Fibroblast of skin of right biceps (primary cell): ENCODE results near the gene SLC7A4.
A peak's percentile ranks its signal among the peaks of the same experiment; 100 is the strongest.
"Not testable (repeated sequence)": the region's sequence is repeated elsewhere in the genome, so short reads cannot be mapped to it uniquely, and the experiment has no call there.

Source experiments
- DNase-seq: peaks from one replicate; pipeline ENCODE4 v3.0.0-alpha.2; 2013

The SLC7A4 gene, protein sequence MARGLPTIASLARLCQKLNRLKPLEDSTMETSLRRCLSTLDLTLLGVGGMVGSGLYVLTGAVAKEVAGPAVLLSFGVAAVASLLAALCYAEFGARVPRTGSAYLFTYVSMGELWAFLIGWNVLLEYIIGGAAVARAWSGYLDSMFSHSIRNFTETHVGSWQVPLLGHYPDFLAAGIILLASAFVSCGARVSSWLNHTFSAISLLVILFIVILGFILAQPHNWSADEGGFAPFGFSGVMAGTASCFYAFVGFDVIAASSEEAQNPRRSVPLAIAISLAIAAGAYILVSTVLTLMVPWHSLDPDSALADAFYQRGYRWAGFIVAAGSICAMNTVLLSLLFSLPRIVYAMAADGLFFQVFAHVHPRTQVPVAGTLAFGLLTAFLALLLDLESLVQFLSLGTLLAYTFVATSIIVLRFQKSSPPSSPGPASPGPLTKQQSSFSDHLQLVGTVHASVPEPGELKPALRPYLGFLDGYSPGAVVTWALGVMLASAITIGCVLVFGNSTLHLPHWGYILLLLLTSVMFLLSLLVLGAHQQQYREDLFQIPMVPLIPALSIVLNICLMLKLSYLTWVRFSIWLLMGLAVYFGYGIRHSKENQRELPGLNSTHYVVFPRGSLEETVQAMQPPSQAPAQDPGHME

GRCh38 chr22:21032037-21032867 is at the start of gene SLC7A4:
Gene SLC7A4, minus strand, starts transcription at chr22:21032561. Its CDS starts 749 bp downstream, at chr22:21031812.
- no peak for DNase-seq

DNA sequence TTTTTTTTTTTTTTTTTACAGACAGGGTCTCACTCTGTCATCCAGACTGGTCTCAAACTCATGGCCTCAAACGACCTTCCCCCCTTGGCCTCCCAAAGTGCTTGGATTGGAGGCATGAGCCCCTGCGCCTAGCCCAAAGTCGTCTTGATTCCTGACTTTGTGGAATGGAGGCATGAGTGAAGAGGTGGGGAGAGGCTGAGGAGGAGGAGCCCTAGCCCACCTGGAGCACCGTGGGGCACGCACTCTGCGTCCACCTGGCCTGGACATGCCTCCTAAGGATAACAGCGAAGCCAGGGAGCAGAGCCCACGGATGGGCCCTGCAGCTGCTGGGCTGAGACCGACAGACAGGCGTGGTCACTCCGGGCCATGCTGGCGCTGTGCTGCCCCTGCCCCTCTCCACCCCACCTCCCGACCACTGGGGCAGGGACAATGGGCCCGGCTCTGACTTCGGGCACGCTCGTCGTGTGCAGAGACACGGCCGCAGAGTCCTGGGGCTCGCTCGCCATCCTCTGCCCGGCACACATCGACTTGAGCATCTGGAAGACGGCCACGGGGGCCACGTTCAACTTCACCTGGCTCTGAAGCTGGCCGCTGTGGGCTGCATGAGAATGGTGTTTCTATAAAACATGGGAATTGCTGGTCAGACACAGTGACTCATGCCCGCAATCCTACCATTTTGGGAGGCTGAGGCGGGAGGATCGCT is 48.2 kb upstream of the SLC7A4 start:
- no peak for DNase-seq

GRCh38 chr22:21079493-21079892 is 47.1 kb upstream of the SLC7A4 start:
- DNase-seq, result no peak

GRCh38 chr22:21078916-21079315 is 46.6 kb upstream of the SLC7A4 start:
- no peak for DNase-seq

DNA sequence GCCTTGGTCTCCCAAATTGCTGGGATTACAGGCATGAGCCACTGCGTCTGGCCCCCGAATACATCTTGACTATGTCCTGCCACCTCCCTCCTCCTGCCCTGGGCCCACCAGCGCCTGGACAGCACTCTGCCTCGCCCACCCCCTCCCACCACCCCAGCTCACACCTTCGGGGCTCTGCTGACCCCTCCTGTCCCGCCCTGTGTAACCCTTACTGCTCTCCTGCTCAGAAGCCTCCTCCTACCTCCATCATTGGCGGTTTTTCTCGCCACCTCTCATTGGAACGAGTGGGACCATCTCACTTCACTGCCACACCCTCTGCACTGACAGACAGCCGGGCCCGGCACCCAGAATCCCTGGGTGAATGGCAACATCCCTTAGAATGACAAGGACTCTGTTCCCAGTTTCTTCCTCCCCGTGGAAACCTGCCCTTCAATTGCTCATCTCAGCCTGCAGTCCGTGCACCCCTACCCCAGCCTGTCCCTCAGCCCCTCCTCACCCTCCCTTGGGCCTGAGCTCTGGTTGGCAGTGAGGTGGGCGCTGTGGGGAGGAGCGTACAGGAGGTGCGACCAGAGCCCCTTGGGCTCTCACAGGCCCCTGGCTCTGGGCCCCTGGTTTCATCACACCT is 45.6 kb upstream of the SLC7A4 start:
- no peak for DNase-seq

DNA sequence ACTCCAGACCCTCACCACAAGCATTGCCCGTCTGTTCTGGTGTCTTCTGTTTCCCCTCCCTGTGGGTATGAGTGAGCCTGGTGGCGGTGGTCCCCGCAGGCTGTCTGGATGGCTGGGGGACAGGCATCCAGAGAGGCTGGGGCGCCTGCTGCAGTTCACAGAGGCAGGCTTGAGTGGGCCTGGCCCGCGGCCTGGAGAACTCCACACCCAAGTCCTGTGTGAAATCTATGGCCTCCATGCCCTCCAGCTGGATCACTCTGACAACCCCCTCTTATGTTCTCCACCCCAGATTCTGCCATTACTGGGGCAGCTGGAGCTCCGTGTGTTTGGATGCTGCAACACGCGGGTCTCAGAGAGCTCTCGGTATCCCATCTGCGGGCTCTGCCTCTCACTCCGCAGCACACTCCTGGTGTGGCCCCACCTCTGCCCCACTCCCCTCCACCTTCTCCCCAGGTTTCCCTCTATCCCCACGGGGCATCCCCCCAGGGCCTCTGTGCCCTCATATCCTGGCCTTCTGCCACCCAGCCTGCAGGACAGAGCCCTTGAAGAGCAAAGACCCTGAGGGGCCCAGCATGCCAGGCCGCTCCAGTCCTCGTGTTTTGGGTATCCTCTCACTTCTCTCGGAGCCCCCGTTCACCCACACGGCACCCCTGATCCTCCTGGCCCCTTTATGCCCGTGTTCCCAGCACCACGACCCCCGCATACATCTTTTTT is 44.7 kb upstream of the SLC7A4 start:
- no peak for DNase-seq

DNA sequence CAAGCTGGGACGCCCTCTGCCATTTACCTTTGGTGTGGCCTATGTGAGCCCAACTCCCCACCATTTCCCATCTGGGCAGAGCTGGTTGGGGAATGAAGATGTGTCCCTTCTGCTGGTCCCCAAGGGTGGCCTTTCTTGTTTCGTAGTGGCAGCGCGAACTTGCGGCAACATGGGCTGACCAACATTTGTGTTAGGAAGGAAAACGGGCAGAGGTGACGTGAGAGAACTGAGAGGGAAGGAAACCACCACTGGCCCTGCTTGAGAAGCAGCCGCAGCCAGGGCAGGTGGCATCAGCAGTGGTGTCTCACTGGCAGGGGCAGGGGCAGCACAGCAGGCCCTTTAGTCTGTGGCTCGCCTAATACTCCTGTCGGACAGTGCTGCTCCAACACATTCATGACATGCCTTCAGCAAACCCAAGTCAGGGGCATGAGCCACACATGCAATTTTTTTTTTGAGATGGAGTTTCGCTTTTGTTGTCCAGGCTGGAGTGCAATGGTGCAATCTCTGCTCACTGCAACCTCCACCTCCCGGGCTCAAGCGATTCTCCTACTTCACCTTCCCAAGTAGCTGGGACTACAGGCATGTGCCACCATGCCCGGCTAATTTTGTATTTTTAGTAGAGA is 43.3 kb upstream of the SLC7A4 start:
- DNase-seq, result no peak

DNA sequence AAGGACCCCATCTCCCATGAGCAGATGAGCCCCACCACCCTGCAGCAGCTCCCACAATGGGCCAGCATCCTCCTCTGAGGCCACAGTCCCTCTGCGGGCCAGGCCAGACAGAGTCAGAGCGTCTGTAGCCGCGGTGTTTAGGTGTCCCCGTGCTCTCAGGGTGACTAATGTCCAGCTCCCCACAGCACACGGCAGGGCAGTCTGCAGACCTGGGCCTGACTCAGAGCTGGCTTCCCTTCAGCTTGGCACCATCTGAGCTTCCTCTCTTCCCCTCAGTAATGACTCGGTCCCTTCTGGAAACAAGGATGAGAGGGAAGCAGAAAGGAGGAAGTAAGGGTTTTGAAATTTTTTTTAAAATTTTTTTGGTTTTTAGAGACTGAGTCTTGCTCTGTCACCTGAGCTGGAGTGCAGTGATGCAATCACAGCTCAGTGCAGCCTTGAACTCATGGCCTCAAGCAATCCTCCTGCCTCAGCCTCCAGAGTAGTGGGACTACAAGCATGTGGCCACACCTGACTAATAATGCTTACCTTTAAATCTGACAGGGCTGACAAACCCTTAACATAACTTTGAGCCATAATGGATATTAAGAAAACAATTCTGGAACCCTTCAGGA is 41.8 kb upstream of the SLC7A4 start:
- DNase-seq, result peak; percentile 78

DNA sequence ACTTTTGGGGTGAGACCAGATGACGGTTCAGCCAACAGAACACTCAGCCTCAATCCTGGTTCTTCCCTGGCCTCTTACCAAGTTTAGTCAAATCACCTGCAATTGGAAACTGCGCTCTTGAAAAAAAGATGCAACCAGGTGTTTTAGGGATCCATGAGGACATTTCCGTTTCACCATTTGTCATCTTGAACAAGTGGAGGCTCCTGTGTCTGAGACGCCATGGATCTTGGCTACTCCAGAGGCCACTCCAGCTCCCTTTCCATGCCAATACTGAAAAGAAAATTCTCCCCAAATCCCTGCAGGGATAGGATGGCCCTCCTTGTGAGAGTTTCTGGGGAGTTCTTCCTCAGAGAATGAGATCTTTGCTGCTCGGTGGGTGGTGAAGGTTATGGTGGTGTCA is 41.1 kb upstream of the SLC7A4 start:
- DNase-seq, result no peak

DNA sequence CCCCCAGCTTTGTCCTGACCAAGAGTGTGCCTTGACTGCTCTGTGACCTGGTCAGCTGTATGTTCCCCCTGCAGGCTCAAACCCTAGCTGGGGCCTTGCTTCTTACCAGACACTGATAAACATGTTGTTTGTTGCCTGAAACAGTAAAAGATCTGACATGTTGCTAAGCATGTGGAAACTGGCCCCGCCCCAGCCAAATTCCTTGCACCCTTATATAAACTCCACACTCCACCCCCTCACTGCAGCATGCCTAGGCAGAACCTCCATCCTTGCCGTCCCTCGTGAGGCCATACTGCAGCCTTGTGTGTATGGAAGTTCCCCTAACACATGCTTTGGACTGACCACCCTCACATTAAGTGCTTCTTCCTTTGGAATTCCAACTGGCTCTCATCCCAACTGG is 40.7 kb upstream of the SLC7A4 start:
- no peak for DNase-seq

- DNase-seq, result not testable (repeated sequence)
Observed at GRCh38 chr22:21071796-21072195, 39.4 kb upstream of the SLC7A4 start.

GRCh38 chr22:21070690-21071615 is 38.6 kb upstream of the SLC7A4 start:
- DNase-seq, result no peak

DNA sequence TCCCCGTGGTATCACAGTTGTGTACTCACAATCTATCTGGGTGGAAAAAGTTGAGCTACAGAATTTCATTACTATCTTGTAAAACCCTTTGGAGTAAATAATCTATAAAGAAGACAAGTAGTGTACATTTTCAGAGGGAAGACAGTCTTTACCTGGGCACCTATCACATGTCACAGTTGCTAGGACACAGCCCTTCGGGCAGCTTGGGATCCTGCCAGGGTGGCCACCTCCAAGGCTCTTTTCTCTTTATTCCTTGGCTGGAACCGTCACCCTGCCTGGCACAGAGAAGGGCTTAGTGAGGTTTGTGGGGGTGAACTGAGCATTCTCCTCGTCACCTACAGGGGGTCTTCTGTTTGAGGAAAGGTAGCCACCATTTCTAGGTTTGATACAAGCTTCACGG is 37.0 kb upstream of the SLC7A4 start:
- DNase-seq, result no peak

GRCh38 chr22:21068681-21069276 is 36.4 kb upstream of the SLC7A4 start:
- DNase-seq, result no peak

DNA sequence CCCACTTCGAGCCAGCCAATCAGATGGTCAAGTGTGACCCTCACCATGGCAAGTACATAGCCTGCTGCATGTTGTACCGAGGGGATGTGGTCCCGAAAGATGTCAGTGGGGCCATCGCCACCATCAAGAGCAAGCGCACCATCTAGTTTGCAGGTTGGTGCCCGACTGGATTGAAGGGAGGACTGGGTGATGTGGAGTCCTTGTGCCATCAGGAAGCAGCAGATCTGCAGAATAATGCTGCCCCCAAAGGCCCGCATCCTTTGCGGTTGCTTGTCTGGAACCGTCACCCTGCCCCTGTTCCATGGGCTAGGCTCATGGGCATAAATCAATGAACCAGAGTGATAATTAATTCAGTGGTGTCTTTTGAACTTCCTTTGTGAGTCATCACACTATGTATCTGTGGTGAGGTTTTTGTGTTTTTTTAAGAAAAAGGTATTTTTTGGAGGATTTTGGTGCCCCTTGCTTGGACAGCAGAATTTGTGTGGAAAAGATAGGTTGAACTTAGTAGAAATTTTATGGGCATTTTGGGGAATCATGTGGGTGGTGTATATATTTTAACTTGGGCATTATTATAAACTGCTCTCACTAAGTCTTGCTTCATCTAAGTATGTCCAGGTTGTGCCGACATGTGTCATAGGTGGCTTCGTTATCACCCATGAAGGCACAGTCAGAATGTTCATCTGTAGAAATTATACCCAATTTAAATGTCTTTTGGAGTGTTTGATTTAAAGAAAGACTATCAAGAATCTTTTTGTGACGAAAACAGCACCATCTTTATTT is 35.7 kb upstream of the SLC7A4 start:
- no peak for DNase-seq

DNA sequence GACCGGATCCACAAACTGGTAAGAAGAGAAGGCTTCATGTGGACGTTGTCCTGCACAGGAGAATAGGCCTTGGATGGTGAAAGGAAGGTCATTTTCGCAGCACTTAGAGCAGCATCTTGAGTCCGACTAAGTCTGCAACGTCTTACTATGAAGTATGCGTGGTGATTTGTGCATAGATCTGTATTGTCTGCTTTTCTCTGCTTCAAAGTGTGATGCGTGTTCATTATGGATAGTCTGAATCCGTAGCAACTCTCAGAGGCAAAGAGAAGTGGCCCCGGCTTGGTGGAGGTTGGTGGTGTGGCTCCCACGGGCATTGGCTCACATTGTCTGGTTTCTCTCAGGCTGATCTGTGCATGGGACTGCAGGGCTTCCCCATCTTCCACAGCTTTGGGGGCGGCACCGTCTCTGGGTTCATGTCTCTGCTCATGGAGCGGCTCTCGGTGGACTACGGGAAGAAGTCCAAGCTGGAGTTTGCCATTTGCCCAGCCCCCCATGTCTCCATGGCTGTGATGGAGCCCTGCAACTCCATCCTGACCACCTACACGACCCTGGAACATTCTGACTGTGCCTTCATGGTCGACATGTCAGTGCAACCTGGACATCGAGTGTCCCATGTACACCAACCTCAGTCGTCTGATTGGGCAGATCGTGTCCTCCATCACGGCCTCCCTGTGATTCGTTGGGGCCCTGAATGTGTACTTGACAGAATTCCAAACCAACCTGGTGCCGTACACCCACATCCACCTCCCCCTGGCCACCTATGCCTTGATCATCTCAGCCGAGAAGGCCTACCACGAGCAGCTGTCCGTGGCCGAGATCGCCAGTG is 34.9 kb upstream of the SLC7A4 start:
- DNase-seq, result no peak
